Osteocyte (in vitro differentiated cells): ENCODE results near the gene PPIL4. TPM values are rescaled to one million over a fixed set of nuclear protein-coding genes. Genes with fewer than 3 reads are reported as not detected.

ENCODE experiments used
- DNase-seq: peaks from one replicate; pipeline ENCODE4 v3.0.0; 2021; ENCODE audit warnings: mixed read lengths; ENCODE audit not compliant: unreplicated experiment; ENCODE audit errors: extremely low spot score
- H3K27ac Mint-ChIP-seq: one replicate; pipeline ENCODE4 v1.8.0; 2021; ENCODE audit warnings: mild to moderate bottlenecking, mixed read lengths; ENCODE audit not compliant: unreplicated experiment
- H3K27me3 Mint-ChIP-seq: one replicate; pipeline ENCODE4 v1.8.0; 2021; ENCODE audit warnings: mixed read lengths; ENCODE audit not compliant: unreplicated experiment
- H3K36me3 Mint-ChIP-seq: one replicate; pipeline ENCODE4 v1.8.0; 2021; ENCODE audit warnings: mixed read lengths; ENCODE audit not compliant: unreplicated experiment
- H3K4me1 Mint-ChIP-seq: one replicate; pipeline ENCODE4 v1.8.0; 2021; ENCODE audit warnings: mixed read lengths; ENCODE audit not compliant: unreplicated experiment
- H3K4me3 Mint-ChIP-seq: one replicate; pipeline ENCODE4 v1.8.0; 2021; ENCODE audit warnings: mild to moderate bottlenecking, moderate library complexity, mixed read lengths; ENCODE audit not compliant: unreplicated experiment
- H3K9me3 Mint-ChIP-seq: one replicate; pipeline ENCODE4 v1.8.0; 2021; ENCODE audit warnings: mixed read lengths; ENCODE audit not compliant: unreplicated experiment
- total RNA-seq: library from RNA; stranded (reverse); gene quantifications from 2 replicates; pipeline ENCODE4 v1.2.1, GENCODE V29; 2021
- TF ChIP-seq, protein P1 (sequence below): fragments of 200-600 bp; sonication (generic); IDR thresholded peaks from 2 replicates; pipeline ENCODE4 v1.5.0; 2021; ENCODE audit warnings: antibody characterized with exemption, mild to moderate bottlenecking, moderate library complexity

The PPIL4 gene
- total RNA-seq, 1 donor from 2014 or later: 34.3 TPM

DNA sequence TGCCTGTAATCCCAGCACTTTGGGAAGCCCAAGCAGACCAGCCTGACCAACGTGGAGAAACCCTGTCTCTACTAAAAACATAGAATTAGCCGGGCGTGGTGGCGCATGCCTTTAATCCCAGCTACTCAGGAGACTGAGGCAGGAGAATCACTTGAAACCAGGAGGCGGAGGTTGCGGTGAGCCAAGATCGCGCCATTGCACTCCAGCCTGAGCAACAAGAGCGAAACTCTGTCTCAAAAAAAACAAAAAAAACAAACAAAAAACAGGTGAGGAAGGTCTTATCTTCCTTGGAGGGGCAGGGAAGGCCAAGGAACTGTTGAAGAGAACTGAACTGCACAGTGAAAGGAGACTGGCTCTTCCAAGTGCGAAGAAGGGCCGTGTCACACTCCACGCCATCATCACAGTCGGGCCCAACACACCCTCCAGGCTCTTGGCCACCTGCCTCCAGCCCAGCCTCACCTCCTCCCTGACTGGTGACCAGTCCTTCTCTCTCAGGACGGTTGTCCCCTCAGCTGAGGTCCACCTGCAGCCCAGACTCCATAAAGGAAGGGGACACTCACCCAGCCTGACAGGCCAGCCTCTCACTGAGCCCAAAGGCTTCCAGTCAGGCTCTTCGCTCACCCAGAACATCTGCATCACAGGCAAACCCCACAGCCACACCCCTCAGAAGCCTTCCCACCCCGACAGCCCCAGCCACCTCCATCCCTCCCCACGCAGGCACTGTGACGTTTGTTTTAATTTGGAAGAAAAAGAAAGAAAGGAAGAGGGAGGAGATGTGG, 65.2 kb downstream of the PPIL4 start:
- Mint-ChIP-seq H3K27ac (no peak overlapping the region), H3K4me3 (no peak overlapping the region), H3K36me3 (no peaks in the 10 kb centered on the region), H3K9me3 (no peaks in the 10 kb centered on the region), H3K27me3 (no peaks in the 10 kb centered on the region), H3K4me1 (peaks cover 43% of the 10 kb centered on the region)
- TF ChIP-seq, protein P1, sequence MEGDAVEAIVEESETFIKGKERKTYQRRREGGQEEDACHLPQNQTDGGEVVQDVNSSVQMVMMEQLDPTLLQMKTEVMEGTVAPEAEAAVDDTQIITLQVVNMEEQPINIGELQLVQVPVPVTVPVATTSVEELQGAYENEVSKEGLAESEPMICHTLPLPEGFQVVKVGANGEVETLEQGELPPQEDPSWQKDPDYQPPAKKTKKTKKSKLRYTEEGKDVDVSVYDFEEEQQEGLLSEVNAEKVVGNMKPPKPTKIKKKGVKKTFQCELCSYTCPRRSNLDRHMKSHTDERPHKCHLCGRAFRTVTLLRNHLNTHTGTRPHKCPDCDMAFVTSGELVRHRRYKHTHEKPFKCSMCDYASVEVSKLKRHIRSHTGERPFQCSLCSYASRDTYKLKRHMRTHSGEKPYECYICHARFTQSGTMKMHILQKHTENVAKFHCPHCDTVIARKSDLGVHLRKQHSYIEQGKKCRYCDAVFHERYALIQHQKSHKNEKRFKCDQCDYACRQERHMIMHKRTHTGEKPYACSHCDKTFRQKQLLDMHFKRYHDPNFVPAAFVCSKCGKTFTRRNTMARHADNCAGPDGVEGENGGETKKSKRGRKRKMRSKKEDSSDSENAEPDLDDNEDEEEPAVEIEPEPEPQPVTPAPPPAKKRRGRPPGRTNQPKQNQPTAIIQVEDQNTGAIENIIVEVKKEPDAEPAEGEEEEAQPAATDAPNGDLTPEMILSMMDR: no peak
- DNase-seq: no peak

DNA sequence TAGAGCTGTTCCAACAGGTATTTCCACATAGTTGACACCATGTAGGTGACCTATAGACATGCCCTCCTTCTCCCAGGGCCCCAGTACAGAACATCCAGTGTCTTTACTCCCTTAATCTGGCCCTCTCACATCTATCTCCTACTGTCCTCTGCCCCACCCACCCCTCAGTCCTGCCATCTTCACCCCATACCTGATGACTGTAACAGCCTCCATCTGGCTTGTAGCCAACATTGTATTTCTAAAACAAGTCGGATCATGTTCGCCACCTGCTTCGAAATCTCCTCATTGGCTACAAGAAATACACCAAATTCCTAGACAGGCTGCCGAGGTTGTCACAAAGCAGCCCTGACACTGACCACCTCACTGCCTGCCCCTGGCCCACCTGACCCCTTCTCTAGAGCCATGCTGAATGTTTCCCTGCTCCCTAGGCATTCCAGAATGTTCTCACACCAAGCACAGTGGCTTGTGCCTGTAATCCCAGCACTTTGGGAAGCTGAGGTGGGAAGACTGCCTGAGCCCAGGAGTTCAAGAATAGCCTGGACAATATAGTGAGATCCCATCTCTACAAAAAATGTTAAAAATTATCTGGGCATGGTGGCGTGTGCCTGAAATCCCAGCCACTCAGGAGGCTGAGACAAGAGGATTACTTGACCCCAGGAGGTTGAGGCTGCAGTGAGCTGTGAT, 67.1 kb downstream of the PPIL4 start:
- H3K4me3 Mint-ChIP-seq: no peak overlapping the region
- peaks cover 27% of the 10 kb centered on the region for H3K4me1 Mint-ChIP-seq
- H3K9me3 Mint-ChIP-seq: no peaks in the 10 kb centered on the region
- H3K27ac Mint-ChIP-seq: no peak overlapping the region
- H3K27me3 Mint-ChIP-seq: no peaks in the 10 kb centered on the region
- H3K36me3 Mint-ChIP-seq: no peaks in the 10 kb centered on the region
- no peak for DNase-seq
- TF ChIP-seq, protein P1: no peak

DNA sequence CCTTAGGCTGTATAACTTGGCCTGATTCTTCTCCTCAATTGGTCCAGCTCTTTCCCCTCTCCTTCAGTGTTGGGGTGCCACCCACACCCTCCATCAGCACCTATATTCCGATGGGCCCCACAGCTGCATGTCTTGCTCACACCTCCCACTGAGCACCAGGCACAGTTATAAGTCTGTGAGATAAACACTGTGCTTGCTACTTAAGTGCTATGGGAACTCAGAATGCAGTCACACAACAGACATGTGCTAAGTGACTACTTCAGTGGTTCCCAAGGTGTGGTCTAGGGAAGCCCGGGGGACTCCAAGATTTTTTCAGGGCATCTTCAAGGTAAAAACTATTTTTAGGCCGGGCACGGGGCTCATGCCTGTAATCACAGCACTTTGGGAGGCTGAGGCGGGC, 68.3 kb downstream of the PPIL4 start:
- H3K9me3 Mint-ChIP-seq: no peaks in the 10 kb centered on the region
- TF ChIP-seq, protein P1: no peak
- H3K27ac Mint-ChIP-seq: no peak overlapping the region
- no peaks in the 10 kb centered on the region for H3K36me3 Mint-ChIP-seq
- H3K4me1 Mint-ChIP-seq: peaks cover 29% of the 10 kb centered on the region
- DNase-seq: no peak
- H3K27me3 Mint-ChIP-seq: no peaks in the 10 kb centered on the region
- H3K4me3 Mint-ChIP-seq: no peak overlapping the region

DNA sequence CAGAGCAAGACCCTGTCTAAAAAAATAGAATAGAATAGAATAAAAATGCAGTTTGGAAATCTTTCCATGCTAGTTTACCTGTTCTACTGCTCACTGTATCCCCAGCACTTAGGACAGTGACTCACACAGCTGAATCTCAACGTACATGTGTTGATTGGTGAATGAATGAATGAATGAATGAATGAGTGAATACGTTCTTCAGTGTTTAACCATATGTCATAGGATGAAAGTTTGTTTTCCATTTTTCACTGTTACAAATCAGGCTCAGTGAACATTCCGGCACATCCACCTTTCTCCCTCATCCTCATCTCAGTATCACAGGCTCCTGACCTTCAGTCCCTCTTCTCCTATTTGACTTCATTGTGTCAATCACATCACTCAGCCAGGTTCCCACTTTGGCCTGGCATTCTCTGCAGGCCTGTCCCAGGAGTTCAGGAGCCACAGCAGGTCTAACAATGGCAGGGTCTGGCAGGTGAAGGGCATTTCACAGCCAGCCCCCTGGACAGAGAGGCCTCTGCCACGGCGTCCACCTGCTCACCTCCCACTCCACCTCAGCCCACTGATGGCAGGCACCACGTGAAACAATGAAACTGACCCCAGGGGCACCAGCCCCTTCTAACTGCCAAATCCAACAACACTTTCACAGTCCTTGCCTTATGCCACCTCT, 68.9 kb downstream of the PPIL4 start:
- no peaks in the 10 kb centered on the region for H3K27me3 Mint-ChIP-seq
- H3K4me3 Mint-ChIP-seq: no peak overlapping the region
- DNase-seq: no peak
- H3K36me3 Mint-ChIP-seq: no peaks in the 10 kb centered on the region
- TF ChIP-seq, protein P1: no peak
- no peak overlapping the region for H3K27ac Mint-ChIP-seq
- peaks cover 23% of the 10 kb centered on the region for H3K4me1 Mint-ChIP-seq
- H3K9me3 Mint-ChIP-seq: no peaks in the 10 kb centered on the region
